Measurements from ENCODE around the gene ZNF207.

DNA sequence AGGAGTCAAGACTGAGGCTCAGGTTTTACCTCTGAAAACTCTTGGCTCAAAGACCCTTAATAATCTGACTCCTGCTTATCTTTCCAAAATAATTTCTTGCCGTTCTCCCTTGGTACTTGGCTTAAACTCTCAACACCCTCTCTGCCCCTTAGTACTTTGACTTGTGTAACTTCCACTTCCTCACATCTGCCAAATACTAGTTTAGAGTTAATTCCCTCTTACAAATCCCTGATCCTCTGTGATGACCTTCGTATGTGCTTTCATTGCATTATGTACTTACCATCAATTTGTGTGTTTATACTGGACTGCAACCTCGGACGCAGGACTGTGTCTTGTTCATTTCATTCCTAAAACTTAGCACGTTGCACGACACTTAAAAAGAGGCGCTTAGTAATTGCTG is 35.2 kb downstream of the ZNF207 start:
- TF ChIP-seq POLR2AphosphoS5 (IDR thresholded peaks at IDR 0.05; ENCODE audit: low read depth) = peak; percentile 14; the same call in 1 of the 2 replicates
- peak; percentile 53; the same call in 1 of the 2 replicates for TF ChIP-seq SPI1 (IDR thresholded peaks at IDR 0.05; ENCODE audit: borderline replicate concordance, low read depth)
- TF ChIP-seq, protein P1, sequence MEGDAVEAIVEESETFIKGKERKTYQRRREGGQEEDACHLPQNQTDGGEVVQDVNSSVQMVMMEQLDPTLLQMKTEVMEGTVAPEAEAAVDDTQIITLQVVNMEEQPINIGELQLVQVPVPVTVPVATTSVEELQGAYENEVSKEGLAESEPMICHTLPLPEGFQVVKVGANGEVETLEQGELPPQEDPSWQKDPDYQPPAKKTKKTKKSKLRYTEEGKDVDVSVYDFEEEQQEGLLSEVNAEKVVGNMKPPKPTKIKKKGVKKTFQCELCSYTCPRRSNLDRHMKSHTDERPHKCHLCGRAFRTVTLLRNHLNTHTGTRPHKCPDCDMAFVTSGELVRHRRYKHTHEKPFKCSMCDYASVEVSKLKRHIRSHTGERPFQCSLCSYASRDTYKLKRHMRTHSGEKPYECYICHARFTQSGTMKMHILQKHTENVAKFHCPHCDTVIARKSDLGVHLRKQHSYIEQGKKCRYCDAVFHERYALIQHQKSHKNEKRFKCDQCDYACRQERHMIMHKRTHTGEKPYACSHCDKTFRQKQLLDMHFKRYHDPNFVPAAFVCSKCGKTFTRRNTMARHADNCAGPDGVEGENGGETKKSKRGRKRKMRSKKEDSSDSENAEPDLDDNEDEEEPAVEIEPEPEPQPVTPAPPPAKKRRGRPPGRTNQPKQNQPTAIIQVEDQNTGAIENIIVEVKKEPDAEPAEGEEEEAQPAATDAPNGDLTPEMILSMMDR (IDR thresholded peaks at IDR 0.05; ENCODE audit: insufficient read depth, low read length) = no peak
